Spleen (tissue), 7 donors: ENCODE data around the gene PLCB4.

Experiments
- POLR2A ChIP-seq, 3 donors: fragments of 450-650 bp; IDR thresholded peaks; one replicate each; pipeline ENCODE4 v1.5.1; 2017; ENCODE audit warnings: antibody characterized with exemption in 3 of 3, mild to moderate bottlenecking in 1 of 3
- POLR2AphosphoS5 ChIP-seq, 3 donors: sonication (generic); formaldehyde crosslinking; IDR thresholded peaks; one replicate each; pipeline ENCODE4 v1.5.1; 2017; ENCODE audit warnings: antibody characterized with exemption in 3 of 3
- TF ChIP-seq, protein P1 (sequence below), 11 experiments: fragments of 200-600 bp in 7 of 11; fragments of 450-650 bp in 4 of 11; sonication (generic) in 4 of 11; IDR thresholded peaks in 8 of 11; conservative IDR thresholded peaks in 3 of 11; 1 replicate in 7 of 11; 2 replicates in 4 of 11; pipeline versions ENCODE4 v1.4.0 to v1.8.0; 2016 to 2021; ENCODE audit warnings: antibody characterized with exemption in 11 of 11, inconsistent platforms in 4 of 11, mild to moderate bottlenecking in 1 of 11
- donor health status: DM: no; HTN: no; CAD: no; lungs with moderate emphysema.
- donor health status: DM: no; HTN: no; CAD: no.
- donor health status: DM: no; HTN: no; CAD: no.

DNA sequence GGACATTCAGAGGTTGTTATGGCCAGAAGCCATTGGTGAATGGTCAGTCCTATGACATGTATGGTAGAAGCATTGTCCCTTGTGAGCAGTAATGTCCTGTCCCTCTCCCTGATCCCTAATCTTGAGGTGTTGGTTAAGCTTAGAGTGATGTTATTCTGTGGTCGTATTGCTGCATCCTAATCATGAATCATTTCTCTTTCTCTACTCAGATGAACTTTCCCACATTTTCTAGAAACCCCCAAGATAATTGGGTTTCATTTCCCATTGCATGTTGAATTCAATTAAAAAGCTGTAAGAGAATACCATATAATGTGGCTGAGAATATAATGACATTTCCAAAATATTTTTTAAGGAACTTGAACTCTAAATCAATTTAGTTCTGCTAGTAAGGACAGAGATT is 175.1 kb downstream of the PLCB4 start:
- TF ChIP-seq, protein P1, sequence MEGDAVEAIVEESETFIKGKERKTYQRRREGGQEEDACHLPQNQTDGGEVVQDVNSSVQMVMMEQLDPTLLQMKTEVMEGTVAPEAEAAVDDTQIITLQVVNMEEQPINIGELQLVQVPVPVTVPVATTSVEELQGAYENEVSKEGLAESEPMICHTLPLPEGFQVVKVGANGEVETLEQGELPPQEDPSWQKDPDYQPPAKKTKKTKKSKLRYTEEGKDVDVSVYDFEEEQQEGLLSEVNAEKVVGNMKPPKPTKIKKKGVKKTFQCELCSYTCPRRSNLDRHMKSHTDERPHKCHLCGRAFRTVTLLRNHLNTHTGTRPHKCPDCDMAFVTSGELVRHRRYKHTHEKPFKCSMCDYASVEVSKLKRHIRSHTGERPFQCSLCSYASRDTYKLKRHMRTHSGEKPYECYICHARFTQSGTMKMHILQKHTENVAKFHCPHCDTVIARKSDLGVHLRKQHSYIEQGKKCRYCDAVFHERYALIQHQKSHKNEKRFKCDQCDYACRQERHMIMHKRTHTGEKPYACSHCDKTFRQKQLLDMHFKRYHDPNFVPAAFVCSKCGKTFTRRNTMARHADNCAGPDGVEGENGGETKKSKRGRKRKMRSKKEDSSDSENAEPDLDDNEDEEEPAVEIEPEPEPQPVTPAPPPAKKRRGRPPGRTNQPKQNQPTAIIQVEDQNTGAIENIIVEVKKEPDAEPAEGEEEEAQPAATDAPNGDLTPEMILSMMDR (IDR thresholded peaks at IDR 0.05 in 8 of 11, conservative IDR thresholded peaks at IDR 0.05 in 3 of 11), result no peak
- TF ChIP-seq POLR2A (IDR thresholded peaks at IDR 0.05) (no peak), POLR2AphosphoS5 (IDR thresholded peaks at IDR 0.05) (no peak)
